TTC549 (cell line): ENCODE results near the gene LMNB1.
"Not testable (repeated sequence)": the region's sequence is repeated elsewhere in the genome, so short reads cannot be mapped to it uniquely, and the experiment has no call there.

ENCODE experiments used
- FAIRE-seq: peaks from 2 replicates; lab custom pipeline; 2012; peaks lifted over from hg19 to GRCh38; lab: Jason Lieb, UNC

Gene LMNB1

GRCh38 chr5:126778675-126779403, 1.9 kb downstream of the LMNB1 start:
- FAIRE-seq: no peak

- no peak for FAIRE-seq
Observed at GRCh38 chr5:126780165-126780827, 3.4 kb downstream of the LMNB1 start.

GRCh38 chr5:126788409-126788808, 11.5 kb downstream of the LMNB1 start:
- FAIRE-seq: not testable (repeated sequence)

DNA sequence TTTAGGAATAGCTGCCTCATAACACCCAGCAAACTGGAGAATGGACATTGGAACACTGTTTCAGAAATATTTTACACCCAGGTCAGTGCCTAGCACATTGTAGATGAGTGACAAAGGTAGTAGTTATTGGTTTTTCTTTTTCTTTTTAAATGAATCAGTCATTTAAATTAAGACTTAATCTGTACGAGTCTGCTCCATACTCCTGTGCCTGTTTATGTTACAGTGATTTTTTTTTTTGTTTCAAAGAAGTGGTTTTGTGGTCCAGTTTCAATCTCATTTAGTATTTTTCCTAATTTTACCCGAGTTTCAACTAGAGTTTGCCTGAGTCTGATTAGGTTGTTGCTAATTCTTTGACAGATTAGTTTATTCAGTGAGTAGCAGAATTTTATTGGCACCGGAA, 16.2 kb downstream of the LMNB1 start:
- FAIRE-seq: no peak

- not testable (repeated sequence) for FAIRE-seq
Observed at GRCh38 chr5:126793648-126794047, 16.7 kb downstream of the LMNB1 start.

- FAIRE-seq: no peak
Observed at GRCh38 chr5:126794157-126794828, 17.4 kb downstream of the LMNB1 start.

DNA sequence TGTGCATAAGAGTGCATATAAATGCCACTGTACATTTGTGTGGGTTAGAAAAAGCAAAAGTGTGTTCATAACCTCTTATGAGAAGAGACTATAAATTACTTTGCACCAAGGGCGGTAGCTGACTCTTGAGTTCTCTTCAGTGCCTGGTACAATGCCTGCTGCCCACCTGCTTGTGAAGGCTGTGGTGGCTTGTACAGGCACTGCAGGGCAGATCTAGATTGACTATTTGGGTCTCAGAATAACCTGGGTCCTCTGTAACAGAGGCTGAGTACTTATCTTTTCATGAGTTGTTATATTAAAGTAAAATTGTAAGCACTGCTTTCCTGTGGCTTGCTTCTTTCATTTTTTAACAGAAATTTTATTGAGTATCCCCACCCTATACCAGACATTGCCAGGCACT, 22.8 kb downstream of the LMNB1 start:
- FAIRE-seq: no peak

- FAIRE-seq: no peak
Observed at GRCh38 chr5:126801174-126801991, 24.4 kb downstream of the LMNB1 start.

GRCh38 chr5:126801992-126802294, 25.0 kb downstream of the LMNB1 start:
- peak; percentile 68 for FAIRE-seq

- no peak for FAIRE-seq
Observed at GRCh38 chr5:126805063-126805462, 28.1 kb downstream of the LMNB1 start.

DNA sequence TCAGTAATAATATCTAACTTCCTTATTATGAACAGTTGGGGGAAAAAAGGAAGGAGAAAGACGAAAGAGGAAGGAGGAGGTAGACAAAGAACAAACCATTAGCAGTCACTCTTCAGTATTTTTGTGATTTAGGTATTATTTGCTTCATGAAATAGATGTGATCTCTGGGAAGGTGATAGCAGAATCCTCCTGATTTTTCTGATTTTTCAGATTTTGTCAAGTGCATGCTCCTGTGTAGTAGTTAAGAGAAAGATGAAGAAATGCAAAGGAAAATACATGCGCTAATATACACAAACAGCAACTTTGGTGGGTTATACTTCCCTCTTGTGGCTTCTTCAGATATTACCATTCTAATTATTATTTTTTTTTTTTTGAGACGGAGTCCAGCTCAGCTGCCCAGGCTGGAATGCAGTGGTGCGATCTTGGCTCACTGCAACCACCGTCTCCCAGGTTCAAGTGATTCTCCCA, 31.6 kb downstream of the LMNB1 start:
- FAIRE-seq: peak; percentile 3

- no peak for FAIRE-seq
Observed at GRCh38 chr5:126809916-126810315, 33.0 kb downstream of the LMNB1 start.

- FAIRE-seq: no peak
Observed at GRCh38 chr5:126810596-126811380, 33.9 kb downstream of the LMNB1 start.

- no peak for FAIRE-seq
Observed at GRCh38 chr5:126811515-126812198, 34.7 kb downstream of the LMNB1 start.

DNA sequence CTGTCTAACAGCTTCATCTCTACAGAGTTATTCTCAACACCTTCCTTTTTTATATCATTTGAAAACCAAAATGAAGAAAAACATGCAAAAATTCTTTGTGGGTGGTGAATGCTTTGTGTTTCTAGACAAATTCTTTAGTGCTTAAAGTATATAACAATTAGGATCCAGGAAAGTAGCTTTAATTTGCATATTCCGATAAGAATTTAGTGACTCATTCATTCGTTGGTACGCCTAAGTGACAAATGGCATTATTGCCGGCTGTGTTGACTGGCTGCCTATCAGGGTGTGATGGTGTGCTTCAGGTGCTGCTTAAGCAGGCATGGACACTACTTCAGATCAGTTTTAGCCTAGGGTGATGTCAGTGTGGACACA, 35.2 kb downstream of the LMNB1 start:
- FAIRE-seq: no peak

GRCh38 chr5:126813799-126814198, 36.9 kb downstream of the LMNB1 start:
- not testable (repeated sequence) for FAIRE-seq

- no peak for FAIRE-seq
Observed at GRCh38 chr5:126814721-126815404, 37.9 kb downstream of the LMNB1 start.

DNA sequence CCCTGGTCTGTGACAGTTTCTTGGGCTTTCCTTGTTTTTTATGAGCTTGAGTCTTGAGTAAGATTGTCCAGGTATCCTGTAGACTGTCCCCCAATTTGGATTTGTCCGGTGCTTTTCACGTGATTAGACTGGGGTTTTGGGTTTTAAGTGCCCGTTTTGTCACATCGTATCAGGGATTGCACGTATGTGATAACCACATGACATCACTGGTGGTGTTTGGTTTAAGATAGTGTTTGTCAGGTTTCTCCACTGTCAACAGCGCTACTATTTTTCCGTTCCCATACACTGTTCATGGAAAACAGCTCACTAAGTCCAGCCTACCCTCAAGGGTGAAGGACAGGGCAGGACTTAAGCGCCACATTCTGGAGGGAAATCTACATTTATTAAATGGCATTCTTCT, 39.7 kb downstream of the LMNB1 start:
- FAIRE-seq: no peak

- FAIRE-seq: no peak
Observed at GRCh38 chr5:126818736-126819135, 41.8 kb downstream of the LMNB1 start.

DNA sequence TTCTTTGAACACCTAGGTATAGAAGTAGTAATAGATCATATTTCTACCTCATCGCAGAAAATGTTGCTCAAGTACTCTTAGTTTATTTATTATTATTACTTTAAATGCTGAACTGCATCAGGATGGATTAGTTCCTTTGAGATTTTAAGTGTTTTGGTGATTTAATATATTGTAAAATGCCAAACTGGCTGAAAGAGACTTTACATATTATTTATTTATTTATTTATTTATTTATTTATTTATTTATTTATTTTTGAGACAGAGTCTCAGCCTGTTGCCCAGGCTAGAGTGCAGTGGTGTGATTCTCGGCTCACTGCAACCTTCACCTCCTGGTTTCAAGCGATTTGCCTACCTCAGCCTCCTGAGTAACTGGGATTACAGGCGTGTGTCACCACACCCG, 42.3 kb downstream of the LMNB1 start:
- FAIRE-seq: no peak
